GM19372 (cell line): ENCODE data around the gene MEIOSIN.

Source experiments
- ATAC-seq: cut with Tn5 transposase; IDR thresholded peaks from one replicate; pipeline ENCODE4 v1.9.1; 2021; ENCODE audit warnings: mild to moderate bottlenecking, low read depth, moderate library complexity; ENCODE audit not compliant: unreplicated experiment

The MEIOSIN gene

GRCh38 chr19:45764475-45764874 lies 31.2 kb downstream of the MEIOSIN start:
- no peak for ATAC-seq

GRCh38 chr19:45764945-45765701 lies 31.9 kb downstream of the MEIOSIN start:
- ATAC-seq, result no peak

GRCh38 chr19:45765702-45766295 lies 32.6 kb downstream of the MEIOSIN start:
- ATAC-seq, result no peak

- ATAC-seq, result no peak
Observed at GRCh38 chr19:45766296-45766868, 33.1 kb downstream of the MEIOSIN start.

- no peak for ATAC-seq
Observed at GRCh38 chr19:45766869-45767346, 33.7 kb downstream of the MEIOSIN start.

GRCh38 chr19:45767410-45767880 lies 34.2 kb downstream of the MEIOSIN start:
- ATAC-seq, result no peak

- ATAC-seq, result no peak
Observed at GRCh38 chr19:45767881-45768654, 34.8 kb downstream of the MEIOSIN start.

GRCh38 chr19:45768655-45768983 lies 35.4 kb downstream of the MEIOSIN start:
- no peak for ATAC-seq

GRCh38 chr19:45768984-45769782 lies 35.9 kb downstream of the MEIOSIN start, which contains the start of gene SIX5:
TSS of gene SIX5 (minus strand) at chr19:45769252. CDS start at chr19:45768844, 408 bp downstream.
- peak; percentile 64 for ATAC-seq

- ATAC-seq, result peak; percentile 8
Observed at GRCh38 chr19:45769821-45770191, 36.6 kb downstream of the MEIOSIN start.

GRCh38 chr19:45770192-45771101 lies 37.2 kb downstream of the MEIOSIN start:
- peak; percentile 43 for ATAC-seq

GRCh38 chr19:45771311-45771933 lies 38.2 kb downstream of the MEIOSIN start:
- no peak for ATAC-seq

- no peak for ATAC-seq
Observed at GRCh38 chr19:45772130-45772840, 39.0 kb downstream of the MEIOSIN start.

GRCh38 chr19:45772912-45773311 lies 39.7 kb downstream of the MEIOSIN start:
- no peak for ATAC-seq

- no peak for ATAC-seq
Observed at GRCh38 chr19:45773384-45773783, 40.1 kb downstream of the MEIOSIN start.

- no peak for ATAC-seq
Observed at GRCh38 chr19:45774765-45775164, 41.5 kb downstream of the MEIOSIN start.

- no peak for ATAC-seq
Observed at GRCh38 chr19:45777395-45777961, 44.2 kb downstream of the MEIOSIN start.
